ENCODE measurements around the gene AFG3L2.

- no peak for TF ChIP-seq POLR2A (IDR thresholded peaks at IDR 0.05)
- TF ChIP-seq CTCF (IDR thresholded peaks at IDR 0.05), result no peak
Observed at GRCh38 chr18:12416098-12416729, 39.2 kb upstream of the AFG3L2 start.
